ENCODE results near the gene RASGRF2.

The RASGRF2 gene

DNA sequence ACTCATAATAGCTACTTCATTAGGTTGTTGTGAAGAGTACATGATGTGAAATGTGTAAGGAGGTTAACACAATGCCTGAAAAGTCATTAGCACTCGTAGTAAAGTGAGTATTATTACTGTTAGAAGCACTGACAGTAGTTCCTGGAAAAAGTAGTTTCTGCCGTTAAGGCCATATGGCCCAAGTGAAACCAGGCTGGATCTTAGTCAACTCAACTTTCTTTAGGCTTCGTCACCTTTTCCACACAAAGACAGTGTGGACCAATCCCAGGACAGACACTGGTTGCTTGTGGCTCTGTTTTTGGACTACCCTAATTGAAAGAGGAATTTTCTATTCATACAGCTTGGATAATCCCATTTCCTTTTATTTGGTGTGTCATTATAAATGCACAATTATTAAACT, 243.6 kb downstream of the RASGRF2 start:
- TF ChIP-seq, protein P1, sequence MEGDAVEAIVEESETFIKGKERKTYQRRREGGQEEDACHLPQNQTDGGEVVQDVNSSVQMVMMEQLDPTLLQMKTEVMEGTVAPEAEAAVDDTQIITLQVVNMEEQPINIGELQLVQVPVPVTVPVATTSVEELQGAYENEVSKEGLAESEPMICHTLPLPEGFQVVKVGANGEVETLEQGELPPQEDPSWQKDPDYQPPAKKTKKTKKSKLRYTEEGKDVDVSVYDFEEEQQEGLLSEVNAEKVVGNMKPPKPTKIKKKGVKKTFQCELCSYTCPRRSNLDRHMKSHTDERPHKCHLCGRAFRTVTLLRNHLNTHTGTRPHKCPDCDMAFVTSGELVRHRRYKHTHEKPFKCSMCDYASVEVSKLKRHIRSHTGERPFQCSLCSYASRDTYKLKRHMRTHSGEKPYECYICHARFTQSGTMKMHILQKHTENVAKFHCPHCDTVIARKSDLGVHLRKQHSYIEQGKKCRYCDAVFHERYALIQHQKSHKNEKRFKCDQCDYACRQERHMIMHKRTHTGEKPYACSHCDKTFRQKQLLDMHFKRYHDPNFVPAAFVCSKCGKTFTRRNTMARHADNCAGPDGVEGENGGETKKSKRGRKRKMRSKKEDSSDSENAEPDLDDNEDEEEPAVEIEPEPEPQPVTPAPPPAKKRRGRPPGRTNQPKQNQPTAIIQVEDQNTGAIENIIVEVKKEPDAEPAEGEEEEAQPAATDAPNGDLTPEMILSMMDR (conservative IDR thresholded peaks at IDR 0.05; ENCODE audit: low read length) = no peak
- no peak overlapping the region for H3K4me3 ChIP-seq (ENCODE audit: low read length)
- no peak for DNase-seq (ENCODE audit: low read depth)

DNA sequence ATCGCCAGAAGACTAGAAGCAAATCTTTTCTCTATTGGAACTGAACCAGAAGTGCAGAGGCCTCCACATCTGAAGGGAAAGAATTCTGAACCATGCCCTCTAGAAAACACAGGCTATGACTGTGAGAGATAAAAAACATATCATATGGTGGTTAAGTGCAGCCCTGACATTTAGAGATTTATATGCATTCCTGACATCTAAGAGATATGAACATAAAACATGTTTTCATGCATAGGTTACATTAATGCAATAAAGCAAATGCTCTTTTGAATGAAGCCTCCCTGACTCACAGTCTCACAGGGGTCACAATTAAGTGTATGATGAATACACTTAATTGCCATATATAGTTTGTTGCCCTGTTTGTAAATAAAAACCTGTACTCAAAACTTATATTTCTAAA, 244.0 kb downstream of the RASGRF2 start:
- DNase-seq (ENCODE audit: low read depth) = no peak
- TF ChIP-seq, protein P1 (conservative IDR thresholded peaks at IDR 0.05; ENCODE audit: low read length) = no peak
- H3K4me3 ChIP-seq (ENCODE audit: low read length) = no peak overlapping the region

DNA sequence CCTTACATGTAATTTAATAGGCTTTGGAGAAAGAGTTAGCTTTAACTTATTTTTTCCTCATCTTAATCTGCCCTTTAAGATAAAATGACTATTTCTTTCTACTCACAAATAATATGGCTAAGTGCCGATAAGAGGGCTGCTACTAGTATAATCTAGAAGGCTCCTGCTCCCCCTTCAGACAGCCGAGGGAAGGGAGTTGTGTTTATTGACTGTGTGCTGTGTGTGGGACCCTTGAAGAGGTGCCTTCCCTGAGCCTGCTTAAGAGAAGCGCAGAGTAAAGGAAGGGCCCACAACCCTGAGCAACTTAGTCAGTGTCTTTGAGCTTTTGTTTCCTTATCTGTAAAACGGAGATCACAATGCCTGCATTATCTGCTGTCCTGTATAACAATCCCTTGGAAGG, 244.9 kb downstream of the RASGRF2 start:
- H3K4me3 ChIP-seq (ENCODE audit: low read length) = no peak overlapping the region
- TF ChIP-seq, protein P1 (conservative IDR thresholded peaks at IDR 0.05; ENCODE audit: low read length) = no peak
- DNase-seq (ENCODE audit: low read depth) = no peak

DNA sequence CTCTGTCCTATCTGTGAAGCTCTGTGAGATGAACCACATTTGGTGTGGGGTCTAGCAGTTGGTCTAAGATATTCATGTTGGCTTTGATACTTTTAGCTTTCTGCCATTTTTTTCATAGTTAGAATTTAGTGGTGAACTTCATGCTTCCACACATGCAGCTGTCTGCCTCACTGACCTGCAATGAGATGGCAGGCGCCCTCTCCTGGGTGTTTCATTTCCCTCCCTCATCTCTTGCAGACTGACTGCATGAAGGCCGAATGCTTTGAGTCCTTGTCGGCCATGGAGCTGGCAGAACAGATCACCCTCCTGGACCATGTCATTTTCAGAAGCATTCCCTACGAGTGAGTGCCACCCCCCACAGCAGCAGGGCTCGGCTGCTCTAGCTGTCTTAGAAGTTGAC, 246.8 kb downstream of the RASGRF2 start:
- TF ChIP-seq, protein P1 (conservative IDR thresholded peaks at IDR 0.05; ENCODE audit: low read length) = peak; percentile 29; the same call in 1 of the 2 replicates
- no peak overlapping the region for H3K4me3 ChIP-seq (ENCODE audit: low read length)
- peak; percentile 13 for DNase-seq (ENCODE audit: low read depth)

DNA sequence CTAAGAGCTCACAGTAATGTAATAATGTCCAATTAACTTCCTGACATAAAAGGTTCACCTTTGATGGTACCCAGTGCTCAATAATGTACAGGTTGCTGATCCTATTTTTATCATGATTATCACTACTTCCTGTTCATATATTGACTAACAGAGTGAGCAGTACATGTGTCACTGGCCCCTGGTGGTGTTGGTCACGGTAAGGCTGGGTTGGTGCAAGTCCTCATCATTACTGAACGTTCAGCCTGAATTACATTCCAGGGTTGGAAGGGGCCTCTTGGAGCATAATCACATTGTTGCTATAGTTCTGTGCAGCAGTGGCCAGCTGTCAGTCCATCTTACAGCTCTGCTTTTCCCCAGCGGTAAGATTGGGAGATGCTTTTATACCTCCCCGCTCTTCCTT, 248.7 kb downstream of the RASGRF2 start:
- TF ChIP-seq, protein P1 (conservative IDR thresholded peaks at IDR 0.05; ENCODE audit: low read length) = no peak
- no peak overlapping the region for H3K4me3 ChIP-seq (ENCODE audit: low read length)
- DNase-seq (ENCODE audit: low read depth) = no peak

DNA sequence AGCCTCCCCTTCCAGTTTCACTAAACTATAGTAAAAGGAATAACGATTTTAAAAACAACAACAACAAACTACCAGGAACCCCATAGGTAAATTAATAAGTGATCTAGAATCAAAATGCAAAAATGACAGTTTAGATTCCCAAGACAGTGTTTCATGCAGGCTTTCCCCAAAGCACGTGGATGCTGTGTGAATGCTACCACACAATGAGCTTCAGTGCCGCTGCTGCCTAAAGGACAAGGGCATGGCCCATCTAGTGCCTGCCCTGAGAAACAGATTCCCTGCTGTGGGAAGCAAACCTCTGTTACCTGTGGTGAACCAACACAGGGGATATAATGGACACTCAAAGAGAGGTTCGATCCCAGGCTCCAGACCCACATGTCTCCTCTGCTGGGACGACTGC, 249.2 kb downstream of the RASGRF2 start:
- TF ChIP-seq, protein P1 (conservative IDR thresholded peaks at IDR 0.05; ENCODE audit: low read length) = no peak
- DNase-seq (ENCODE audit: low read depth) = no peak
- no peak overlapping the region for H3K4me3 ChIP-seq (ENCODE audit: low read length)

DNA sequence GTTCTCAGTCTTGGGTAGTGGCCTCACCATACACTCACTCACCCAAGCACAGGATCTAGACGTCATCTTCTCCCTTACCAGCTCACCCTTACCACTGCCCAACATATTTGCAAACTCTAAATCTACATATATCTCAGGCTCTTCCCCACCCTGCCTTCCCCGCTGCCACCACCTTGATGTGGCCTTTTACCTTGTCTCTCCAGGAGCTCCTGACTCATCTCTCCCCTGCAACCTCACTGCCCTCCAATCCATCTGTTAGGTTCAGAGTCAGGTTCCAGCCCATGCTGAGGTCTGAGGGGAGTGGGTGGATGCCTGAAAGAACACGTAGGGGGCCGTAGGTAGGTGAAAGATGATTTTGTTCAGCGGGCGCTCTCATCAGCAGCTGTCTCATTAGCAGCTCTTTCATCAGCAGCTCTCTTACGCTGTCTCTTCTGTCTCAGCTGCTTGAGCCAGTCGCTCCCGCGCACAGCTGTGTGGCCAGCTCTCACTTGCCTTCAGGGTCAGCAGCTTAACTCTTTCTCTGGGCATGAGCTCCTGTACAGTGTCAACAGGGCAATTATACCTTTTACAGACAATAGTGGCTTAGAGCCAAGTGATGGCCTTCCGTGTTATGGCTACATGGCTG, 249.8 kb downstream of the RASGRF2 start:
- DNase-seq (ENCODE audit: low read depth) = no peak
- H3K4me3 ChIP-seq (ENCODE audit: low read length) = no peak overlapping the region
- TF ChIP-seq, protein P1 (conservative IDR thresholded peaks at IDR 0.05; ENCODE audit: low read length) = no peak
